Endothelial cell of umbilical vein (primary cell): ENCODE results near the gene CDK11B. TPM values are rescaled to one million over a fixed set of nuclear protein-coding genes. Genes with fewer than 3 reads are reported as not detected.

Experiments
- BruUV-seq: library from RNA; stranded (reverse); fragments of 400-500 nt; replicated peaks from 2 replicates; lab custom pipeline; 2021; lab: Mats Ljungman, UMichigan
- CTCF ChIA-PET: fragments of 300-600, 350-600 bp; sonication (Branson Sonifier 250); formaldehyde crosslinking; loops from one replicate; lab custom pipeline; 2021; ENCODE audit warnings: antibody characterized with exemption, inconsistent platforms; lab: Charles Lee
- POLR2A ChIA-PET: fragments of 300-600, 350-600 bp; sonication (Branson Sonifier 250); formaldehyde crosslinking; loops from one replicate; lab custom pipeline; 2021; ENCODE audit warnings: antibody characterized with exemption, inconsistent platforms; lab: Charles Lee
- DNase-seq: peaks from one replicate; pipeline ENCODE4 v3.0.0-alpha.2; 2011; ENCODE audit warnings: low read depth, low spot score
- FAIRE-seq: peaks from 2 replicates; lab custom pipeline; 2011; peaks lifted over from hg19 to GRCh38; lab: Jason Lieb, UNC
- H2AFZ ChIP-seq: 2 replicates; pipeline ENCODE4 v1.6.0; 2012; ENCODE audit warnings: low read depth, low read length, control low read depth, inconsistent platforms
- H3K27ac ChIP-seq: 2 replicates; pipeline ENCODE4 v1.5.1; 2011; ENCODE audit warnings: low read depth, mild to moderate bottlenecking, control low read depth, low read length, moderate library complexity; ENCODE audit not compliant: insufficient read depth
- H3K27me3 ChIP-seq, 2 experiments: 2 replicates each; pipeline versions ENCODE4 v1.6.0 to v1.6.1; 2011; ENCODE audit warnings: low read length in 2 of 2, mixed read lengths in 1 of 2; ENCODE audit not compliant: control insufficient read depth in 2 of 2, insufficient read depth in 2 of 2
- H3K36me3 ChIP-seq, 2 experiments: 2 replicates in 1 of 2; 3 replicates in 1 of 2; pipeline ENCODE4 v1.5.1; 2011; ENCODE audit warnings: low read length in 2 of 2, mild to moderate bottlenecking in 1 of 2, moderate library complexity in 1 of 2; ENCODE audit not compliant: control insufficient read depth in 2 of 2, insufficient read depth in 2 of 2; ENCODE audit errors: extremely low read depth in 1 of 2
- H3K4me1 ChIP-seq: 3 replicates; pipeline ENCODE4 v1.5.1; 2011; ENCODE audit warnings: mild to moderate bottlenecking, low read length; ENCODE audit not compliant: control insufficient read depth, insufficient read depth; ENCODE audit errors: extremely low read depth
- H3K4me2 ChIP-seq: 2 replicates; pipeline ENCODE4 v1.6.1; 2011; ENCODE audit warnings: low read length, control low read depth, mixed read lengths; ENCODE audit not compliant: insufficient read depth
- H3K4me3 ChIP-seq, 3 experiments: fragments of 200-600 bp in 1 of 3; sonication (generic), shearing (Covaris generic) in 1 of 3; replicated peaks in 1 of 3; 2 replicates each; pipeline ENCODE4 v1.5.1; 2011 to 2016; ENCODE audit warnings: control low read depth in 3 of 3, low read length in 3 of 3, mild to moderate bottlenecking in 2 of 3, inconsistent platforms in 1 of 3, low read depth in 1 of 3, moderate library complexity in 1 of 3; ENCODE audit not compliant: insufficient read depth in 1 of 3
- H3K79me2 ChIP-seq: 2 replicates; pipeline ENCODE4 v1.6.0; 2012; ENCODE audit warnings: low read length, inconsistent platforms; ENCODE audit not compliant: control insufficient read depth, insufficient read depth
- H3K9ac ChIP-seq: replicated peaks from 2 replicates; pipeline ENCODE3; 2011; ENCODE audit warnings: low read length, control low read depth; ENCODE audit not compliant: insufficient read depth; ENCODE audit errors: extremely low read depth
- H3K9me1 ChIP-seq: replicated peaks from 3 replicates; pipeline ENCODE4 v1.6.0; 2011; ENCODE audit warnings: mild to moderate bottlenecking, low read length; ENCODE audit not compliant: control insufficient read depth, insufficient read depth; ENCODE audit errors: extremely low read depth
- H3K9me3 ChIP-seq: replicated peaks from 2 replicates; pipeline ENCODE4 v1.5.1; 2012; ENCODE audit warnings: low read length, inconsistent platforms; ENCODE audit not compliant: control insufficient read depth, insufficient read depth
- H4K20me1 ChIP-seq: replicated peaks from 2 replicates; pipeline ENCODE3; 2011; ENCODE audit warnings: mild to moderate bottlenecking, low read length; ENCODE audit not compliant: control insufficient read depth, insufficient read depth; ENCODE audit errors: extremely low read depth
- CTCF ChIP-seq, 2 donors: IDR thresholded peaks; 1 replicate in 1 of 2; 2 replicates in 1 of 2; pipeline ENCODE4 v1.5.1; 2011; ENCODE audit warnings: low read length in 2 of 2, mild to moderate bottlenecking in 2 of 2, moderate library complexity in 2 of 2, control low read depth in 1 of 2, inconsistent platforms in 1 of 2, low read depth in 1 of 2; ENCODE audit not compliant: insufficient read depth in 1 of 2; ENCODE audit errors: extremely low read depth in 1 of 2
- EZH2 ChIP-seq: IDR thresholded peaks from 2 replicates; pipeline ENCODE4 v1.6.1; 2012; ENCODE audit warnings: borderline replicate concordance, low read depth, mild to moderate bottlenecking, moderate library complexity, low read length, inconsistent platforms; ENCODE audit not compliant: severe bottlenecking
- FOS ChIP-seq: IDR thresholded peaks from 2 replicates; pipeline ENCODE4 v1.6.1; 2011; ENCODE audit warnings: mild to moderate bottlenecking, low read length, moderate library complexity, borderline replicate concordance; ENCODE audit not compliant: insufficient read depth
- GATA2 ChIP-seq: IDR thresholded peaks from 2 replicates; pipeline ENCODE4 v1.7.0; 2011; ENCODE audit warnings: low read depth, mild to moderate bottlenecking, moderate library complexity, mixed read lengths, low read length; ENCODE audit not compliant: insufficient read length, insufficient read depth
- JUN ChIP-seq: IDR thresholded peaks from 2 replicates; pipeline ENCODE4 v1.6.1; 2011; ENCODE audit warnings: borderline replicate concordance, low read depth; ENCODE audit not compliant: insufficient read length, insufficient read depth
- MYC ChIP-seq: IDR thresholded peaks from one replicate; pipeline ENCODE4 v1.6.1; 2011; ENCODE audit warnings: mild to moderate bottlenecking, low read depth, low read length
- POLR2A ChIP-seq: IDR thresholded peaks from 2 replicates; pipeline ENCODE4 v1.6.1; 2012; ENCODE audit warnings: low read depth, mild to moderate bottlenecking, control low read depth, low read length
- POLR2AphosphoS5 ChIP-seq: IDR thresholded peaks from 2 replicates; pipeline ENCODE4 v1.6.1; 2012; ENCODE audit warnings: low read depth, mild to moderate bottlenecking, control low read depth, low read length, moderate library complexity; ENCODE audit not compliant: insufficient read depth
- dilution Hi-C: fragments of 300-500 bp; cut with MboI; formaldehyde crosslinking; loops from one replicate; pipeline ENCODE4 v1.15.0; 2019; ENCODE audit warnings: low sequenced_read_pairs; ENCODE audit not compliant: extremely low pct_ligation_motif_present
- intact Hi-C: fragments of 100-400 bp; cut with micrococcal nuclease; formaldehyde crosslinking; loops from one replicate; pipeline ENCODE4 v1.10.0; 2022
- polyA plus RNA-seq, 4 experiments: library from polyadenylated mRNA; depleted of rRNA in 3 of 4; stranded (reverse) in 3 of 4; unstranded in 1 of 4; fragments of >200 nt; gene quantifications; 2 replicates each; pipeline versions ENCODE4 v1.2.1 to v1.2.3, GENCODE V29; 2011 to 2012; ENCODE audit warnings: missing spikeins in 1 of 4
- total RNA-seq: library from RNA; stranded (reverse); gene quantifications from 2 replicates; pipeline ENCODE4 v1.2.3, GENCODE V29; 2021
- TF ChIP-seq, protein P1 (sequence below): IDR thresholded peaks from 2 replicates; pipeline ENCODE4 v1.6.1; 2011; ENCODE audit not compliant: insufficient read depth, insufficient read length

The CDK11B gene
- total and polyA plus RNA-seq, 2 donors (not counting 3 experiments of a cell fraction or from before 2014, with no cell fraction given), result 16.4 to 32.0 TPM

- no peak for FAIRE-seq
- no peaks in the 10 kb centered on the region for H3K36me3 ChIP-seq
- dilution Hi-C loops, result no loop called here
Measured at GRCh38 chr1:1612104-1612400, 46.8 kb downstream of the CDK11B start.

More at GRCh38 chr1:1612104-1612400, 46.8 kb downstream of the CDK11B start:
- no peak for DNase-seq
- ChIA-PET CTCF (no interaction called here), POLR2A (no interaction called here)
- no TSS peak for BruUV-seq
- Histone ChIP-seq H4K20me1 (no peaks in the 10 kb centered on the region), H3K9ac (no peak overlapping the region), H3K79me2 (peaks cover 3% of the 10 kb centered on the region), H3K4me3 (no peak overlapping the region), H3K9me3 (no peaks in the 10 kb centered on the region), H2AFZ (no peak overlapping the region), H3K4me1 (peaks cover 16% of the 10 kb centered on the region), H3K27ac (no peak overlapping the region), H3K27me3 (no peaks in the 10 kb centered on the region), H3K9me1 (no peaks in the 10 kb centered on the region), H3K4me2 (no peak overlapping the region)
- intact Hi-C loops, result no loop called here
- no peak for TF ChIP-seq MYC
- TF ChIP-seq JUN, result no peak
- TF ChIP-seq EZH2, result no peak
- TF ChIP-seq CTCF (IDR thresholded peaks at IDR 0.05; ENCODE audit: extremely low read depth in 1 of 2, insufficient read depth in 1 of 2, low read depth in 1 of 2, low read length in 2 of 2), result no peak
- TF ChIP-seq, protein P1, sequence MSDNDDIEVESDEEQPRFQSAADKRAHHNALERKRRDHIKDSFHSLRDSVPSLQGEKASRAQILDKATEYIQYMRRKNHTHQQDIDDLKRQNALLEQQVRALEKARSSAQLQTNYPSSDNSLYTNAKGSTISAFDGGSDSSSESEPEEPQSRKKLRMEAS, result no peak
- TF ChIP-seq FOS, result no peak
- TF ChIP-seq POLR2AphosphoS5, result no peak
- TF ChIP-seq POLR2A, result no peak
- no peak for TF ChIP-seq GATA2
